Mammary epithelial cell (primary cell): ENCODE measurements around the gene PMAIP1.

ENCODE experiments used
- EZH2 ChIP-seq: IDR thresholded peaks from 2 replicates; pipeline ENCODE4 v1.6.1; 2012; ENCODE audit warnings: low read length, inconsistent platforms, borderline replicate concordance
- TF ChIP-seq, protein P1 (sequence below), 2 donors: IDR thresholded peaks in 1 of 2; conservative IDR thresholded peaks in 1 of 2; 2 replicates each; pipeline ENCODE4 v1.5.1; 2011 to 2012; ENCODE audit warnings: inconsistent platforms in 2 of 2, low read length in 2 of 2, mild to moderate bottlenecking in 2 of 2, control low read depth in 1 of 2, low read depth in 1 of 2; ENCODE audit not compliant: insufficient read depth in 1 of 2; ENCODE audit errors: extremely low read depth in 1 of 2

DNA sequence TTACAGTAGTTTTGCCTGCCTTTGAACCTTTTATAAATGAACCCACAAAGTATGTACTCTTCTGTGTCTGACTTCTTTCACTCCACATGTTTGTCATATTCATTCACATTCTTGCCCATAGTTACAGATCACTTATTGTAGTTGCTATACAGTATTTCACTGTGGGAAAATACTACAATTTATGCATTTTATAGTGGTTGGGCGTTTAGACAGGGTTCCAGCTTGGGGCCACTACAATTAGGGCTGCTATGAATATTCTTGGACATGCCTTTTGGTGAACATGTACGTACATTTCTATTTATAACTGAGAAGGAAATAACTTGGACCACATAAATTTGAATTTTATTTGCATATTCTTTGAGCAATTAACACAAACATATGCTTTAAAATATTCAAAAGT lies 15.4 kb upstream of the PMAIP1 start:
- TF ChIP-seq, protein P1, sequence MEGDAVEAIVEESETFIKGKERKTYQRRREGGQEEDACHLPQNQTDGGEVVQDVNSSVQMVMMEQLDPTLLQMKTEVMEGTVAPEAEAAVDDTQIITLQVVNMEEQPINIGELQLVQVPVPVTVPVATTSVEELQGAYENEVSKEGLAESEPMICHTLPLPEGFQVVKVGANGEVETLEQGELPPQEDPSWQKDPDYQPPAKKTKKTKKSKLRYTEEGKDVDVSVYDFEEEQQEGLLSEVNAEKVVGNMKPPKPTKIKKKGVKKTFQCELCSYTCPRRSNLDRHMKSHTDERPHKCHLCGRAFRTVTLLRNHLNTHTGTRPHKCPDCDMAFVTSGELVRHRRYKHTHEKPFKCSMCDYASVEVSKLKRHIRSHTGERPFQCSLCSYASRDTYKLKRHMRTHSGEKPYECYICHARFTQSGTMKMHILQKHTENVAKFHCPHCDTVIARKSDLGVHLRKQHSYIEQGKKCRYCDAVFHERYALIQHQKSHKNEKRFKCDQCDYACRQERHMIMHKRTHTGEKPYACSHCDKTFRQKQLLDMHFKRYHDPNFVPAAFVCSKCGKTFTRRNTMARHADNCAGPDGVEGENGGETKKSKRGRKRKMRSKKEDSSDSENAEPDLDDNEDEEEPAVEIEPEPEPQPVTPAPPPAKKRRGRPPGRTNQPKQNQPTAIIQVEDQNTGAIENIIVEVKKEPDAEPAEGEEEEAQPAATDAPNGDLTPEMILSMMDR (conservative IDR thresholded peaks at IDR 0.05 in 1 of 2, IDR thresholded peaks at IDR 0.05 in 1 of 2; ENCODE audit: extremely low read depth in 1 of 2, insufficient read depth in 1 of 2, low read depth in 1 of 2, low read length in 2 of 2), result no peak
- TF ChIP-seq EZH2, result no peak
